ENCODE measurements around the gene RASA4. TPM values are rescaled to one million over a fixed set of nuclear protein-coding genes. Genes with fewer than 3 reads are reported as not detected.
"Not testable (repeated sequence)": the region's sequence is repeated elsewhere in the genome, so short reads cannot be mapped to it uniquely, and the experiment has no call there.

Gene RASA4
- total and polyA plus RNA-seq, 9 of the 15 experiments (the other 6 are each of a cell fraction or from before 2014, with no cell fraction given): 0.36 to 10.9 (median 2.8) TPM

DNA sequence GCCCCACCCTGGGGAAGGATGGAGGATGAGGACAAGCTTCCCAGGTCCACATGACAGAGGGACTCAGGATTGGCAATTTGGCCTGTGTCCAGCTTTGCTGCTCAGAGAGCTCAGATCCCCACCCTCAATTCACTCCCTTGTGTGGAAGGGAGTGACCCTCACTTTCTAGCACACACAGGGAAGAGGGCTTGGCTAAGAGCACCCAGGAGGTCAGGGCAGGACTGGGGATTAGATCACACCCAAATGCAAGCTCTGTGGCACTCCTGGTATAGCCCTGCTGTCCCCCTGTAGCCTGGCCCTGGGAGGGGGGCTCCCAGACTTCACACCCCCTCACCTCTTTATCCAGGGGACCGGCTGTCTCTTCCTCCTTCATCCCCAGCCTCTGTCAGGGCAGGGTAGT lies 72.2 kb downstream of the RASA4 start:
- H3K9me1 ChIP-seq (ENCODE audit: control insufficient read depth, insufficient read depth, low read length); BruUV-seq (replicated peaks); intact Hi-C loops (cut with micrococcal nuclease); H3K27me3 ChIP-seq (ENCODE audit: control insufficient read depth in 2 of 2, insufficient read depth in 2 of 2, low read length in 2 of 2); H4K20me1 ChIP-seq (replicated peaks; ENCODE audit: control insufficient read depth, insufficient read depth, low read length); H3K36me3 ChIP-seq (ENCODE audit: control insufficient read depth, insufficient read depth, low read length); POLR2A ChIA-PET; H3K9me3 ChIP-seq (replicated peaks; ENCODE audit: control insufficient read depth, insufficient read depth, low read depth, low read length); H3K4me3 ChIP-seq; FAIRE-seq; CTCF ChIA-PET (ENCODE audit: low intra/inter-chr PET ratio); H3K4me2 ChIP-seq (ENCODE audit: insufficient read depth, low read length); H3K4me1 ChIP-seq (replicated peaks in 1 of 2; ENCODE audit: control insufficient read depth in 2 of 2, insufficient read depth in 2 of 2, low read length in 2 of 2); ATAC-seq; H3K9ac ChIP-seq (ENCODE audit: insufficient read depth in 1 of 2, low read depth in 2 of 2, low read length in 2 of 2); H3K27ac ChIP-seq (ENCODE audit: extremely low read depth, low read depth, low read length); H2AFZ ChIP-seq (ENCODE audit: low read depth, low read length); DNase-seq (ENCODE audit: extremely low read depth in 1 of 4, low spot score in 3 of 4); H3K79me2 ChIP-seq (ENCODE audit: control insufficient read depth, insufficient read depth, low read length): not testable (repeated sequence)
- no CpG with 5 or more reads among the region's 1 CpG for WGBS (ENCODE audit: insufficient coverage, low coverage, missing lambda C conversion rate)
- in situ Hi-C loops (cut with MboI): loop anchor here (10.0 kb wide), 1 partner anchor 100 kb away; the partner anchor contains the start of gene UPK3BL1
- peak; percentile 20; the same call in 1 of the 2 replicates for TF ChIP-seq NFIC (IDR thresholded peaks at IDR 0.05)

DNA sequence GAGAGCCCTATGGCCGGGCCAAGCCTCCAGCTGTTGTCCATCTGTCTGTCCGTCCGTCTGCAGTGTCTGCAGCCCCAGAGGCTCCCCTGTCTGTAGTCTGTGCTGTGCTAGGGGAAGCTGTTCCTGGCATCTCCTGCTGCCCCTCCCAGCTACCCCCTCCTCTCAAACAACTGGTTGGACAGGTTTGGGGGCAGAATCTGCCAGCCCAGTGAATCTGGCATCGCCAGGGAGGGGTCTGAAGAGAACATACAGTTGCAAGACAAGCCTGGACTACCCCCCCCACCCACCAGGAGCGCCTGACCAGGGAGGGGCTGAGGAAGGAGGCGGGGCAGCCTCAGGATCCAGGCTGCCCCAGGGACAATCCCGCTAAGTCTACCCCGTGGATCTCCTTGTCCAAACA lies 73.0 kb downstream of the RASA4 start, which contains the start of gene UPK3BL2:
UPK3BL2 (minus strand) TSS at position 101 of the 400 bp plus-strand sequence; CDS start at position 41, 60 bp downstream.
- 0 out of 3 replicates have a peak, but pooled peaks have one; percentile 10 for ATAC-seq
- H3K9ac ChIP-seq (ENCODE audit: insufficient read depth in 1 of 2, low read depth in 2 of 2, low read length in 2 of 2); CTCF ChIA-PET (ENCODE audit: low intra/inter-chr PET ratio); H3K27ac ChIP-seq (ENCODE audit: extremely low read depth, low read depth, low read length); DNase-seq (ENCODE audit: extremely low read depth in 1 of 4, low spot score in 3 of 4); H4K20me1 ChIP-seq (replicated peaks; ENCODE audit: control insufficient read depth, insufficient read depth, low read length); H3K9me3 ChIP-seq (replicated peaks; ENCODE audit: control insufficient read depth, insufficient read depth, low read depth, low read length); H3K36me3 ChIP-seq (ENCODE audit: control insufficient read depth, insufficient read depth, low read length); H3K27me3 ChIP-seq (ENCODE audit: control insufficient read depth in 2 of 2, insufficient read depth in 2 of 2, low read length in 2 of 2); H3K9me1 ChIP-seq (ENCODE audit: control insufficient read depth, insufficient read depth, low read length); H2AFZ ChIP-seq (ENCODE audit: low read depth, low read length); BruUV-seq (replicated peaks); H3K79me2 ChIP-seq (ENCODE audit: control insufficient read depth, insufficient read depth, low read length); intact Hi-C loops (cut with micrococcal nuclease); FAIRE-seq; H3K4me1 ChIP-seq (replicated peaks in 1 of 2; ENCODE audit: control insufficient read depth in 2 of 2, insufficient read depth in 2 of 2, low read length in 2 of 2); POLR2A ChIA-PET; H3K4me3 ChIP-seq; H3K4me2 ChIP-seq (ENCODE audit: insufficient read depth, low read length): not testable (repeated sequence)
- no CpG with 5 or more reads among the region's 8 CpGs for WGBS (ENCODE audit: insufficient coverage, low coverage, missing lambda C conversion rate)
- in situ Hi-C loops (cut with MboI): loop anchor here (10.0 kb wide), 1 partner anchor 101 kb away; the partner anchor contains the start of gene UPK3BL1

DNA sequence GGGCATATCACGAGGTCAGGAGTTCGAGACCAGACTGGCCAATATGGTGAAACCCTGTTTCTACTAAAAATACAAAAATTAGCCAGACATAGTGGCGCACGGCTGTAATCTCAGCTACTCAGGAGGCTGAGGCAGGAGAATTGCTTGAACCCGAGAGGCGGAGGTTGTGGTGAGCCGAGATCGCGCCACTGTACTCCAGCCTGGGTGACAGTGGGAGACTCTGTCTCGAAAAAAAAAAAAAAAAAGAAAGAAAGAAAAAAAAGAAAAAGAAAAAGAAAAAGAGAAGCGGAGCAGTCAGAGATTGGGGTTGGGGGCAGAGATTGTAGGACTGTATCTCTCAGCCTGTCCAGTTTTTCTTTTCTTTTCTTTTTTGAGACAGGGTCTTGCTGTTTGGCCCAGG lies 73.8 kb downstream of the RASA4 start:
- H3K4me3 ChIP-seq; H3K79me2 ChIP-seq (ENCODE audit: control insufficient read depth, insufficient read depth, low read length); H3K27me3 ChIP-seq (ENCODE audit: control insufficient read depth in 2 of 2, insufficient read depth in 2 of 2, low read length in 2 of 2); H2AFZ ChIP-seq (ENCODE audit: low read depth, low read length); H3K9me3 ChIP-seq (replicated peaks; ENCODE audit: control insufficient read depth, insufficient read depth, low read depth, low read length); H3K4me1 ChIP-seq (replicated peaks in 1 of 2; ENCODE audit: control insufficient read depth in 2 of 2, insufficient read depth in 2 of 2, low read length in 2 of 2); H3K9me1 ChIP-seq (ENCODE audit: control insufficient read depth, insufficient read depth, low read length); H3K27ac ChIP-seq (ENCODE audit: extremely low read depth, low read depth, low read length); DNase-seq (ENCODE audit: extremely low read depth in 1 of 4, low spot score in 3 of 4); H3K36me3 ChIP-seq (ENCODE audit: control insufficient read depth, insufficient read depth, low read length); H4K20me1 ChIP-seq (replicated peaks; ENCODE audit: control insufficient read depth, insufficient read depth, low read length); POLR2A ChIA-PET; ATAC-seq; FAIRE-seq; H3K4me2 ChIP-seq (ENCODE audit: insufficient read depth, low read length); H3K9ac ChIP-seq (ENCODE audit: insufficient read depth in 1 of 2, low read depth in 2 of 2, low read length in 2 of 2); BruUV-seq (replicated peaks); intact Hi-C loops (cut with micrococcal nuclease); CTCF ChIA-PET (ENCODE audit: low intra/inter-chr PET ratio): not testable (repeated sequence)
- no CpG with 5 or more reads among the region's 11 CpGs for WGBS (ENCODE audit: insufficient coverage, low coverage, missing lambda C conversion rate)
- in situ Hi-C loops (cut with MboI): loop anchor here (10.0 kb wide), 1 partner anchor 102 kb away; the partner anchor contains the start of gene UPK3BL1

DNA sequence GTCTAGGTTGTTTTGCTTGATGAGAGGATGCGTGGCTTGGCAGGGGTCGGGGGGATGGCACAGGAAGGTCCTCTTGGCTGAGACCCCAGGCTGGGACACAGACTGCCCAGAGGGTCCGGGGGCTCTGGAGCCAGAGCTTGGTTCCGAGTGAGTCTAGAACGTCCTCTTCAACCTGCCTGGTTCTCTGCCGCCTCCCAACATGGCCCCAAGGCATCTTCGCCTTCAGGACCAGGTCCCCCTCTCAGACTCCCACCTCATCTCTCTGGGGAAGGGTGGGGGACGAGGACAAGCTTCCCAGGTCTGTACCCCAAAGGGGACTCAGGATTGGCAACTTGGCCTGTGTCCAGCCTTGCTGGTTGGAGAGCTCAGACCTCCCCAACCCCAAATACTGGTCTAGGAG lies 74.5 kb downstream of the RASA4 start:
- H3K36me3 ChIP-seq (ENCODE audit: control insufficient read depth, insufficient read depth, low read length); H3K4me3 ChIP-seq; H3K27ac ChIP-seq (ENCODE audit: extremely low read depth, low read depth, low read length); H4K20me1 ChIP-seq (replicated peaks; ENCODE audit: control insufficient read depth, insufficient read depth, low read length); H3K79me2 ChIP-seq (ENCODE audit: control insufficient read depth, insufficient read depth, low read length); DNase-seq (ENCODE audit: extremely low read depth in 1 of 4, low spot score in 3 of 4); intact Hi-C loops (cut with micrococcal nuclease); H3K9ac ChIP-seq (ENCODE audit: insufficient read depth in 1 of 2, low read depth in 2 of 2, low read length in 2 of 2); ATAC-seq; H2AFZ ChIP-seq (ENCODE audit: low read depth, low read length); H3K9me1 ChIP-seq (ENCODE audit: control insufficient read depth, insufficient read depth, low read length); H3K4me1 ChIP-seq (replicated peaks in 1 of 2; ENCODE audit: control insufficient read depth in 2 of 2, insufficient read depth in 2 of 2, low read length in 2 of 2); H3K4me2 ChIP-seq (ENCODE audit: insufficient read depth, low read length); BruUV-seq (replicated peaks); CTCF ChIA-PET (ENCODE audit: low intra/inter-chr PET ratio); POLR2A ChIA-PET; FAIRE-seq; H3K9me3 ChIP-seq (replicated peaks; ENCODE audit: control insufficient read depth, insufficient read depth, low read depth, low read length); H3K27me3 ChIP-seq (ENCODE audit: control insufficient read depth in 2 of 2, insufficient read depth in 2 of 2, low read length in 2 of 2): not testable (repeated sequence)
- WGBS (ENCODE audit: insufficient coverage, low coverage, missing lambda C conversion rate): 92% methylated on average over 4 of the region's 8 CpGs
- in situ Hi-C loops (cut with MboI): loop anchor here (10.0 kb wide), 1 partner anchor 103 kb away; the partner anchor contains the start of gene UPK3BL1

All from K562 (cell line).